H9 (cell line): ENCODE results near the gene NOVA2. TPM values are rescaled to one million over a fixed set of nuclear protein-coding genes. Genes with fewer than 3 reads are reported as not detected.

Experiments
- DNase-seq: peaks from one replicate; pipeline ENCODE4 v3.0.0-alpha.2; 2017
- H2AFZ ChIP-seq: one replicate; pipeline ENCODE4 v1.6.1; 2013; ENCODE audit warnings: mild to moderate bottlenecking, low read length, control low read depth, moderate library complexity
- H2AK5ac ChIP-seq: 2 replicates; pipeline ENCODE4 v1.6.1; 2013; ENCODE audit warnings: low read length, control low read depth, mixed read lengths; ENCODE audit not compliant: insufficient read length
- H2BK120ac ChIP-seq: one replicate; pipeline ENCODE4 v1.6.1; 2013; ENCODE audit warnings: low read depth, mild to moderate bottlenecking, low read length, control low read depth, inconsistent platforms; ENCODE audit not compliant: poor library complexity, severe bottlenecking
- H2BK12ac ChIP-seq: 2 replicates; pipeline ENCODE4 v1.6.1; 2013; ENCODE audit warnings: low read length, control low read depth, mixed read lengths, low read depth; ENCODE audit not compliant: insufficient read length
- H2BK15ac ChIP-seq: 2 replicates; pipeline ENCODE4 v1.6.1; 2013; ENCODE audit warnings: low read depth, low read length, control low read depth
- H2BK20ac ChIP-seq: one replicate; pipeline ENCODE4 v1.6.1; 2013; ENCODE audit warnings: low read depth, mild to moderate bottlenecking, low read length, control low read depth, inconsistent platforms; ENCODE audit not compliant: poor library complexity, severe bottlenecking
- H2BK5ac ChIP-seq: 2 replicates; pipeline ENCODE4 v1.6.1; 2013; ENCODE audit warnings: low read length, control low read depth, mixed read lengths; ENCODE audit not compliant: insufficient read length
- H3K14ac ChIP-seq: 2 replicates; pipeline ENCODE4 v1.6.1; 2013; ENCODE audit warnings: low read length, control low read depth; ENCODE audit not compliant: insufficient read depth
- H3K18ac ChIP-seq: 2 replicates; pipeline ENCODE4 v1.6.1; 2013; ENCODE audit warnings: low read depth, mild to moderate bottlenecking, mixed read lengths, low read length, control low read depth; ENCODE audit not compliant: insufficient read length
- H3K23ac ChIP-seq: 2 replicates; pipeline ENCODE4 v1.6.1; 2013; ENCODE audit warnings: low read length, control low read depth, mixed read lengths, low read depth; ENCODE audit not compliant: insufficient read length
- H3K23me2 ChIP-seq: 2 replicates; pipeline ENCODE4 v1.6.1; 2013; ENCODE audit warnings: low read depth, mild to moderate bottlenecking, mixed read lengths, low read length, control low read depth; ENCODE audit not compliant: insufficient read length, poor library complexity, severe bottlenecking
- H3K27ac ChIP-seq: 2 replicates; pipeline ENCODE4 v1.5.1; 2013; ENCODE audit warnings: low read length, control low read depth, mixed read lengths, low read depth; ENCODE audit not compliant: insufficient read length
- H3K27me3 ChIP-seq: 2 replicates; pipeline ENCODE4 v1.6.1; 2013; ENCODE audit warnings: low read length, control low read depth, inconsistent platforms; ENCODE audit not compliant: insufficient read depth
- H3K4ac ChIP-seq: 2 replicates; pipeline ENCODE4 v1.6.1; 2013; ENCODE audit warnings: low read depth, mild to moderate bottlenecking, control low read depth, inconsistent platforms, low read length, moderate library complexity
- H3K4me1 ChIP-seq: 2 replicates; pipeline ENCODE4 v1.6.1; 2013; ENCODE audit warnings: low read length, control low read depth, inconsistent platforms; ENCODE audit not compliant: insufficient read depth
- H3K4me2 ChIP-seq: 2 replicates; pipeline ENCODE4 v1.6.1; 2013; ENCODE audit warnings: low read length, control low read depth, mixed read lengths; ENCODE audit not compliant: insufficient read length, insufficient read depth
- H3K56ac ChIP-seq: 2 replicates; pipeline ENCODE4 v1.6.1; 2013; ENCODE audit warnings: low read depth, mild to moderate bottlenecking, mixed read lengths, low read length, control low read depth; ENCODE audit not compliant: insufficient read length
- H3K79me1 ChIP-seq: 2 replicates; pipeline ENCODE4 v1.6.1; 2013; ENCODE audit warnings: low read depth, mild to moderate bottlenecking, moderate library complexity, low read length, control low read depth, inconsistent platforms; ENCODE audit not compliant: insufficient read depth, poor library complexity, severe bottlenecking
- H3K79me2 ChIP-seq: 2 replicates; pipeline ENCODE4 v1.6.1; 2013; ENCODE audit warnings: low read length, control low read depth, inconsistent platforms; ENCODE audit not compliant: insufficient read depth
- H3K9ac ChIP-seq: 2 replicates; pipeline ENCODE4 v1.6.1; 2013; ENCODE audit warnings: low read length, control low read depth, mixed read lengths; ENCODE audit not compliant: insufficient read length; ENCODE audit errors: extremely low read depth
- H3K9me3 ChIP-seq: one replicate; pipeline ENCODE4 v1.6.1; 2013; ENCODE audit warnings: low read depth, low read length, inconsistent platforms; ENCODE audit not compliant: control insufficient read depth
- H3T11ph ChIP-seq: one replicate; pipeline ENCODE4 v1.6.1; 2013; ENCODE audit warnings: mild to moderate bottlenecking, low read length, control low read depth, inconsistent platforms
- H4K20me1 ChIP-seq: one replicate; pipeline ENCODE4 v1.6.1; 2013; ENCODE audit not compliant: control insufficient read depth, insufficient read length, insufficient read depth
- H4K5ac ChIP-seq: 2 replicates; pipeline ENCODE4 v1.6.1; 2013; ENCODE audit warnings: low read depth, mild to moderate bottlenecking, mixed read lengths, low read length, control low read depth; ENCODE audit not compliant: insufficient read length
- H4K8ac ChIP-seq: replicated peaks from 2 replicates; pipeline ENCODE4 v1.6.1; 2013; ENCODE audit warnings: low read length, control low read depth, mixed read lengths, low read depth; ENCODE audit not compliant: insufficient read length
- H4K91ac ChIP-seq: 2 replicates; pipeline ENCODE4 v1.6.1; 2013; ENCODE audit warnings: low read depth, mild to moderate bottlenecking, moderate library complexity, mixed read lengths, low read length, control low read depth; ENCODE audit not compliant: insufficient read length
- H3K27ac Mint-ChIP-seq, 3 experiments: 2 replicates in 2 of 3; 3 replicates in 1 of 3; pipeline ENCODE4 v1.8.0; 2020 to 2021; ENCODE audit warnings: mixed read lengths in 3 of 3, mild to moderate bottlenecking in 1 of 3, moderate library complexity in 1 of 3
- H3K27me3 Mint-ChIP-seq: 2 replicates; pipeline ENCODE4 v1.8.0; 2021; ENCODE audit warnings: low read depth, mild to moderate bottlenecking, moderate library complexity, mixed read lengths
- H3K36me3 Mint-ChIP-seq, 3 experiments: 2 replicates in 2 of 3; 3 replicates in 1 of 3; pipeline ENCODE4 v1.8.0; 2020 to 2021; ENCODE audit warnings: low read depth in 3 of 3, mixed read lengths in 3 of 3; ENCODE audit not compliant: insufficient read depth in 1 of 3
- H3K4me1 Mint-ChIP-seq, 2 experiments: 2 replicates each; pipeline ENCODE4 v1.8.0; 2020; ENCODE audit warnings: mixed read lengths in 2 of 2
- H3K4me3 Mint-ChIP-seq, 2 experiments: 2 replicates in 1 of 2; 3 replicates in 1 of 2; pipeline ENCODE4 v1.8.0; 2020 to 2021; ENCODE audit warnings: mild to moderate bottlenecking in 2 of 2, mixed read lengths in 2 of 2, moderate library complexity in 1 of 2
- H3K9me3 Mint-ChIP-seq, 2 experiments: 2 replicates in 1 of 2; 3 replicates in 1 of 2; pipeline ENCODE4 v1.8.0; 2020; ENCODE audit warnings: mild to moderate bottlenecking in 2 of 2, mixed read lengths in 2 of 2, moderate library complexity in 1 of 2
- CTCF ChIP-seq: fragments of 200-600 bp; sonication (generic); conservative IDR thresholded peaks from 3 replicates; pipeline ENCODE4 v1.8.0; 2021; ENCODE audit warnings: antibody characterized with exemption, mild to moderate bottlenecking
- WGBS: extraction: QIAGEN DNeasy Blood & Tissue Kit; methylation state at CpG from one replicate; pipeline ENCODE4 v1.1.7; 2013; ENCODE audit warnings: missing lambda C conversion rate, low lambda C conversion rate, mixed read lengths; ENCODE audit not compliant: insufficient read length; ENCODE audit errors: extremely low coverage; 5-methylcytosine and 5-hydroxymethylcytosine counted together
- total RNA-seq: library from RNA; stranded (reverse); gene quantifications from 2 replicates; pipeline ENCODE4 v1.2.1, GENCODE V29; 2021

The NOVA2 gene
- total RNA-seq, 1 experiment from 2014 or later = 8.8 TPM

- no peak for DNase-seq
- H3K23ac ChIP-seq = no peak overlapping the region
- no peak overlapping the region for H3K27ac Mint-ChIP-seq
- H3K79me2 ChIP-seq = no peaks in the 10 kb centered on the region
- H2BK12ac ChIP-seq = no peak overlapping the region
- peaks cover 0 to 1% of the 10 kb centered on the region in 2 experiments; a peak in 1 of 5 replicates for H3K9me3 Mint-ChIP-seq
- no peak overlapping the region for H2AFZ ChIP-seq
- no peak overlapping the region for H4K5ac ChIP-seq
- no peak overlapping the region for H4K8ac ChIP-seq
- H3K23me2 ChIP-seq = peaks cover 7% of the 10 kb centered on the region
- H3K36me3 Mint-ChIP-seq = peaks cover 4 to 16% (median 9%) of the 10 kb centered on the region in 3 experiments; a peak in 4 of 7 replicates
- WGBS = no CpG with 5 or more reads among the region's 9 CpGs
- no peak overlapping the region for H3K4me2 ChIP-seq
- H3K14ac ChIP-seq = no peak overlapping the region
- H3K79me1 ChIP-seq = no peaks in the 10 kb centered on the region
- H2BK5ac ChIP-seq = no peak overlapping the region
- no peaks in the 10 kb centered on the region for H3K9me3 ChIP-seq
- peaks cover 3% of the 10 kb centered on the region for H4K20me1 ChIP-seq
- no peak overlapping the region for H3K56ac ChIP-seq
- peaks cover 53% of the 10 kb centered on the region for H3K27me3 Mint-ChIP-seq
- no peak overlapping the region for H2BK120ac ChIP-seq
- no peak overlapping the region for H3T11ph ChIP-seq
- H3K4me1 Mint-ChIP-seq = peaks cover 5 to 17% of the 10 kb centered on the region in 2 experiments
- no peak overlapping the region for H3K9ac ChIP-seq
- H2BK20ac ChIP-seq = no peak overlapping the region
- no peaks in the 10 kb centered on the region for H3K27me3 ChIP-seq
- no peak overlapping the region for H3K18ac ChIP-seq
- H3K27ac ChIP-seq = no peak overlapping the region
- no peak overlapping the region for H2AK5ac ChIP-seq
- peak overlapping the region in 1 of 2 experiments; percentile 50; a peak in 1 of 5 replicates for H3K4me3 Mint-ChIP-seq
- H3K4me1 ChIP-seq = no peaks in the 10 kb centered on the region
- no peak overlapping the region for H2BK15ac ChIP-seq
- no peak for TF ChIP-seq CTCF
- no peak overlapping the region for H4K91ac ChIP-seq
- H3K4ac ChIP-seq = no peak overlapping the region
Measured at GRCh38 chr19:45954156-45954555, 19.5 kb downstream of the NOVA2 start.
